Left ventricle myocardium inferior (tissue), 1 donor: ENCODE results near the gene ATG16L1. TPM values are rescaled to one million over a fixed set of nuclear protein-coding genes. Genes with fewer than 3 reads are reported as not detected.
"Not testable (repeated sequence)": the region's sequence is repeated elsewhere in the genome, so short reads cannot be mapped to it uniquely, and the experiment has no call there.

Experiments used
- DNase-seq: peaks from one replicate; pipeline ENCODE4 v3.0.0-alpha.2; 2020
- H3K27ac ChIP-seq: fragments of 200-600 bp; replicated peaks from 2 replicates; pipeline ENCODE4 v1.8.0; 2021
- H3K27me3 ChIP-seq: fragments of 200-600 bp; 2 replicates; pipeline ENCODE4 v1.8.0; 2021; ENCODE audit warnings: low read depth
- H3K36me3 ChIP-seq: fragments of 200-600 bp; 2 replicates; pipeline ENCODE4 v1.8.0; 2021
- H3K4me1 ChIP-seq: fragments of 200-600 bp; 2 replicates; pipeline ENCODE4 v1.8.0; 2021
- H3K4me3 ChIP-seq: fragments of 200-600 bp; 2 replicates; pipeline ENCODE4 v1.8.0; 2021; ENCODE audit warnings: mild to moderate bottlenecking, moderate library complexity
- H3K9me3 ChIP-seq: fragments of 200-600 bp; replicated peaks from 2 replicates; pipeline ENCODE4 v1.8.0; 2021
- CTCF ChIP-seq: fragments of 200-600 bp; IDR thresholded peaks from 2 replicates; pipeline ENCODE4 v1.8.0; 2021; ENCODE audit warnings: antibody characterized with exemption, mild to moderate bottlenecking, borderline replicate concordance
- intact Hi-C: fragments of 100-400 bp; cut with micrococcal nuclease; formaldehyde crosslinking; loops from one replicate; pipeline ENCODE4 v1.11.0; 2022
- total RNA-seq: library from RNA; stranded (reverse); fragmentation: NEBNext Ultra II Directional; extraction: Animal tissue kit (Norgen Biotek cat#: 25700); gene quantifications from one replicate; pipeline ENCODE4 v1.2.1, GENCODE V29; 2021
- donor health status: DM: no; HTN: yes; CAD: no; lungs with severe emphysema.

ATG16L1 gene
- total RNA-seq, 1 donor from 2014 or later = 18.6 TPM

- intact Hi-C loops = no loop called here
- Histone ChIP-seq H3K27ac (no peak overlapping the region), H3K9me3 (no peaks in the 10 kb centered on the region), H3K27me3 (no peaks in the 10 kb centered on the region), H3K4me1 (no peaks in the 10 kb centered on the region), H3K4me3 (no peak overlapping the region), H3K36me3 (no peaks in the 10 kb centered on the region)
- no peak for TF ChIP-seq CTCF
- no peak for DNase-seq
These were observed 78.1 kb downstream of the ATG16L1 start for GRCh38 chr2:233329489-233330135.

GRCh38 chr2:233331536-233331935 is 80.1 kb downstream of the ATG16L1 start:
- H3K4me3 ChIP-seq = no peak overlapping the region
- intact Hi-C loops = no loop called here
- no peak for TF ChIP-seq CTCF
- H3K27me3 ChIP-seq = no peaks in the 10 kb centered on the region
- H3K4me1 ChIP-seq = no peaks in the 10 kb centered on the region
- H3K9me3 ChIP-seq = no peaks in the 10 kb centered on the region
- peak overlapping the region; percentile 37 for H3K27ac ChIP-seq
- peak; percentile 55 for DNase-seq
- no peaks in the 10 kb centered on the region for H3K36me3 ChIP-seq

- no peak for DNase-seq
- intact Hi-C loops = no loop called here
- H3K4me3 ChIP-seq = no peak overlapping the region
- H3K27ac ChIP-seq = peak overlapping the region; percentile 30
- no peak for TF ChIP-seq CTCF
- H3K27me3 ChIP-seq = no peaks in the 10 kb centered on the region
- H3K4me1 ChIP-seq = no peaks in the 10 kb centered on the region
- H3K36me3 ChIP-seq = no peaks in the 10 kb centered on the region
- no peaks in the 10 kb centered on the region for H3K9me3 ChIP-seq
These were observed 80.7 kb downstream of the ATG16L1 start for GRCh38 chr2:233332125-233332524.

GRCh38 chr2:233334915-233335314 is 83.4 kb downstream of the ATG16L1 start:
- Histone ChIP-seq H3K27ac (no peak overlapping the region), H3K4me3 (no peak overlapping the region), H3K36me3 (no peaks in the 10 kb centered on the region), H3K27me3 (peaks cover 15% of the 10 kb centered on the region), H3K9me3 (no peaks in the 10 kb centered on the region), H3K4me1 (no peaks in the 10 kb centered on the region)
- intact Hi-C loops = no loop called here
- no peak for TF ChIP-seq CTCF
- no peak for DNase-seq

GRCh38 chr2:233336091-233336490 is 84.6 kb downstream of the ATG16L1 start:
- peaks cover 15% of the 10 kb centered on the region for H3K27me3 ChIP-seq
- H3K27ac ChIP-seq, H3K4me1 ChIP-seq, intact Hi-C loops, H3K36me3 ChIP-seq, H3K4me3 ChIP-seq, H3K9me3 ChIP-seq, DNase-seq: not testable (repeated sequence)

GRCh38 chr2:233336541-233336940 is 85.1 kb downstream of the ATG16L1 start:
- Histone ChIP-seq H3K27me3 (peaks cover 15% of the 10 kb centered on the region), H3K4me1 (no peaks in the 10 kb centered on the region), H3K4me3 (no peak overlapping the region), H3K9me3 (peaks cover 5% of the 10 kb centered on the region), H3K27ac (no peak overlapping the region), H3K36me3 (no peaks in the 10 kb centered on the region)
- TF ChIP-seq CTCF = no peak
- intact Hi-C loops = no loop called here
- DNase-seq = no peak
